Keratinocyte (primary cell): ENCODE data around the gene DCAF8. TPM values are rescaled to one million over a fixed set of nuclear protein-coding genes. Genes with fewer than 3 reads are reported as not detected.

Experiments used
- DNase-seq: peaks from one replicate; pipeline ENCODE4 v3.0.0-alpha.2; 2011; ENCODE audit warnings: low read depth, missing footprints, low spot score
- FAIRE-seq: peaks from 2 replicates; lab custom pipeline; 2011; peaks lifted over from hg19 to GRCh38; lab: Jason Lieb, UNC
- H2AFZ ChIP-seq: 2 replicates; pipeline ENCODE4 v1.6.0; 2012; ENCODE audit warnings: low read length, control low read depth, inconsistent platforms; ENCODE audit not compliant: control insufficient read depth
- H3K27ac ChIP-seq: 2 replicates; pipeline ENCODE4 v1.5.1; 2011; ENCODE audit warnings: low read length; ENCODE audit not compliant: control insufficient read depth, insufficient read depth
- H3K27me3 ChIP-seq: 3 replicates; pipeline ENCODE4 v1.6.0; 2011; ENCODE audit warnings: low read length; ENCODE audit not compliant: control insufficient read depth, insufficient read depth; ENCODE audit errors: extremely low read depth
- H3K36me3 ChIP-seq, 2 experiments: 2 replicates in 1 of 2; 3 replicates in 1 of 2; pipeline ENCODE4 v1.5.1; 2011; ENCODE audit warnings: low read length in 2 of 2, mild to moderate bottlenecking in 1 of 2; ENCODE audit not compliant: control insufficient read depth in 2 of 2, insufficient read depth in 2 of 2; ENCODE audit errors: extremely low read depth in 1 of 2
- H3K4me1 ChIP-seq: 3 replicates; pipeline ENCODE4 v1.5.1; 2011; ENCODE audit warnings: low read length; ENCODE audit not compliant: control insufficient read depth, insufficient read depth; ENCODE audit errors: extremely low read depth
- H3K4me2 ChIP-seq: 3 replicates; pipeline ENCODE4 v1.6.0; 2011; ENCODE audit warnings: low read depth, low read length; ENCODE audit not compliant: control insufficient read depth, insufficient read depth; ENCODE audit errors: extremely low read depth
- H3K4me3 ChIP-seq, 3 experiments: fragments of 200-600 bp in 1 of 3; sonication (generic) in 1 of 3; 2 replicates in 2 of 3; 3 replicates in 1 of 3; pipeline ENCODE4 v1.5.1; 2011 to 2016; ENCODE audit warnings: low read length in 3 of 3, mild to moderate bottlenecking in 3 of 3, control low read depth in 2 of 3, inconsistent platforms in 1 of 3, low read depth in 1 of 3, mixed read lengths in 1 of 3, mixed run types in 1 of 3, moderate library complexity in 1 of 3; ENCODE audit not compliant: control insufficient read depth in 2 of 3, insufficient read depth in 2 of 3; ENCODE audit errors: extremely low read depth in 1 of 3
- H3K79me2 ChIP-seq: 2 replicates; pipeline ENCODE4 v1.6.0; 2012; ENCODE audit warnings: low read length; ENCODE audit not compliant: control insufficient read depth, insufficient read depth
- H3K9ac ChIP-seq: 3 replicates; pipeline ENCODE4 v1.6.0; 2011; ENCODE audit warnings: low read length; ENCODE audit not compliant: control insufficient read depth, insufficient read depth; ENCODE audit errors: extremely low read depth
- H3K9me1 ChIP-seq: 3 replicates; pipeline ENCODE4 v1.6.0; 2011; ENCODE audit warnings: low read length; ENCODE audit not compliant: control insufficient read depth, insufficient read depth; ENCODE audit errors: extremely low read depth
- H3K9me3 ChIP-seq: 2 replicates; pipeline ENCODE4 v1.5.1; 2012; ENCODE audit warnings: low read depth, low read length; ENCODE audit not compliant: control insufficient read depth
- H4K20me1 ChIP-seq: 3 replicates; pipeline ENCODE4 v1.6.0; 2011; ENCODE audit warnings: low read length; ENCODE audit not compliant: control insufficient read depth, insufficient read depth; ENCODE audit errors: extremely low read depth
- EZH2 ChIP-seq: IDR thresholded peaks from one replicate; pipeline ENCODE4 v1.6.1; 2012; ENCODE audit warnings: inconsistent platforms, mild to moderate bottlenecking, low read length, moderate library complexity
- dilution Hi-C: fragments of 300-500 bp; cut with MboI; formaldehyde crosslinking; loops from one replicate; pipeline ENCODE4 v1.7.0; 2020; ENCODE audit warnings: low sequenced_read_pairs; ENCODE audit not compliant: extremely low pct_ligation_motif_present
- polyA plus RNA-seq, 5 experiments: library from polyadenylated mRNA; depleted of rRNA in 3 of 5; stranded (reverse) in 3 of 5; stranded (forward) in 1 of 5; unstranded in 1 of 5; fragments of >200 nt; gene quantifications; 1 replicate in 1 of 5; 2 replicates in 3 of 5; 3 replicates in 1 of 5; pipeline versions ENCODE4 v1.2.1 to v1.2.3, GENCODE V29; 2011 to 2012; ENCODE audit warnings: missing spikeins in 2 of 5, low read depth in 1 of 5, low replicate concordance in 1 of 5
- TF ChIP-seq, protein P1 (sequence below), 3 experiments: IDR thresholded peaks in 1 of 3; conservative IDR thresholded peaks in 1 of 3; optimal IDR thresholded peaks in 1 of 3; 2 replicates in 2 of 3; 3 replicates in 1 of 3; pipeline versions ENCODE3 to v1.5.1; 2011; ENCODE audit warnings: low read length in 3 of 3, mild to moderate bottlenecking in 3 of 3, moderate library complexity in 2 of 3, control low read depth in 1 of 3, inconsistent platforms in 1 of 3; ENCODE audit not compliant: insufficient read depth in 2 of 3; ENCODE audit errors: extremely low read depth in 1 of 3

Gene DCAF8
- polyA plus RNA-seq, 1 donor (not counting 4 experiments of a cell fraction or from before 2014, with no cell fraction given) = 81.2 TPM

DNA sequence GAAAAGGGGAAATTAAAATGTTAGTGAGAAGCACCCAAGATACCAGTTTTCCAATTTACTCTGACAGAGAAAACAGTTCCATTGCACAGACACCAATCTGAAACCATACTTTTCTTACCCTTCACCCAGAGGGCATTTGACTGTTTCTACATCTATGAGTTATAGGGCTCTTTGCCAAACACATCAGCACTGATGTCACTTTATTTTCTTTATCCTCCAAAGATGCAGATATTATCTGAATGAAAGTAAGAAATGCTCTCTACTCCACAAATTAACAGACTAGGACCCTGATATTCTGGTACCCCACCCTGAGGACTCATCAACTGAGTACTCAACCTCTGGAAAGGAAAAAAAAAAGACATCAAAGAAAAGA, 46.8 kb upstream of the DCAF8 start:
- no peak for FAIRE-seq
- Histone ChIP-seq H4K20me1 (no peaks in the 10 kb centered on the region), H3K4me2 (no peak overlapping the region)

DNA sequence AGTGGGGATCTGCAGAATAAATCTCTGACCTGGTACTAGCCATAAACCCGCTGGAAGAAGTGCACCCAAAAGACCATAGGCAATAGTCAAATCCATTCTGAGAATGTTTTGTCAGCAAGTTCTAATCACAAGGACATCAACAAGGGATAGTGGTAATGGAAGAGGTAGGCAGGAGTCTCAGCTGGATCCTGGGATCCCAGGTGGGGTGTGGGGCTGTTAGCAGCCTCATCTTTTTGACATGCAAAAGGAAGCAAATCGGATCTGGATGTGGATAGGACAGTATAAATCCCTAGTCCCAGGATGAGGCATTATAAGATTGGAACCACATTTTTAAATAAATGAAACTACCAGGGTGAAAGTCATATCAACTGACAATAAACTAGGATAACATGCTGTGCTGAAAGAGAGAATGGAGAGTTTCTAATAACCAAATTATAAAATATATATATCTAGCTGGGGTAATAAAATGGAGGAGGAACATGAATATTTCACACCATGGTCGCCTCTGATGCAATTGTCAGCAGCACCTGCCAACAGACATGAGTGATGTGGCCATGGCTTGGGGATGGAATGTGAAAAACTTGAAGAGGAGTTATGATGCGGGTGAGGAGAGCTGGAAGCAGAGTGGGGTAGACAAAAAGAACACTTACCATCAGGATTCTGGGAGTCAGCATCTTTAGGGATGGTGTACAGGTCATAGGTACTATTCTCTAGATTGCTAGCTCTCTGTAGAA, 46.3 kb upstream of the DCAF8 start:
- Histone ChIP-seq H3K9me1 (no peaks in the 10 kb centered on the region), H3K36me3 (peaks cover 44 to 47% of the 10 kb centered on the region in 2 experiments), H3K79me2 (no peaks in the 10 kb centered on the region), H4K20me1 (no peaks in the 10 kb centered on the region), H3K9me3 (no peaks in the 10 kb centered on the region), H3K27ac (no peak overlapping the region), H3K4me2 (no peak overlapping the region), H3K27me3 (no peaks in the 10 kb centered on the region), H3K4me1 (no peaks in the 10 kb centered on the region), H2AFZ (no peak overlapping the region), H3K9ac (no peak overlapping the region), H3K4me3 (no peak overlapping the region)
- dilution Hi-C loops = no loop called here
- FAIRE-seq (no peak), DNase-seq (no peak)
- TF ChIP-seq, protein P1, sequence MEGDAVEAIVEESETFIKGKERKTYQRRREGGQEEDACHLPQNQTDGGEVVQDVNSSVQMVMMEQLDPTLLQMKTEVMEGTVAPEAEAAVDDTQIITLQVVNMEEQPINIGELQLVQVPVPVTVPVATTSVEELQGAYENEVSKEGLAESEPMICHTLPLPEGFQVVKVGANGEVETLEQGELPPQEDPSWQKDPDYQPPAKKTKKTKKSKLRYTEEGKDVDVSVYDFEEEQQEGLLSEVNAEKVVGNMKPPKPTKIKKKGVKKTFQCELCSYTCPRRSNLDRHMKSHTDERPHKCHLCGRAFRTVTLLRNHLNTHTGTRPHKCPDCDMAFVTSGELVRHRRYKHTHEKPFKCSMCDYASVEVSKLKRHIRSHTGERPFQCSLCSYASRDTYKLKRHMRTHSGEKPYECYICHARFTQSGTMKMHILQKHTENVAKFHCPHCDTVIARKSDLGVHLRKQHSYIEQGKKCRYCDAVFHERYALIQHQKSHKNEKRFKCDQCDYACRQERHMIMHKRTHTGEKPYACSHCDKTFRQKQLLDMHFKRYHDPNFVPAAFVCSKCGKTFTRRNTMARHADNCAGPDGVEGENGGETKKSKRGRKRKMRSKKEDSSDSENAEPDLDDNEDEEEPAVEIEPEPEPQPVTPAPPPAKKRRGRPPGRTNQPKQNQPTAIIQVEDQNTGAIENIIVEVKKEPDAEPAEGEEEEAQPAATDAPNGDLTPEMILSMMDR (optimal IDR thresholded peaks at IDR 0.05 in 1 of 3, IDR thresholded peaks at IDR 0.05 in 1 of 3, conservative IDR thresholded peaks at IDR 0.05 in 1 of 3; ENCODE audit: extremely low read depth in 1 of 3, insufficient read depth in 2 of 3, low read length in 3 of 3) = no peak
- TF ChIP-seq EZH2 = no peak

More for the DNA sequence above, 46.8 kb upstream of the DCAF8 start:
- Histone ChIP-seq H3K79me2 (no peaks in the 10 kb centered on the region), H3K4me1 (no peaks in the 10 kb centered on the region), H3K9ac (no peak overlapping the region), H3K9me1 (no peaks in the 10 kb centered on the region), H2AFZ (no peak overlapping the region), H3K9me3 (no peaks in the 10 kb centered on the region), H3K27ac (no peak overlapping the region), H3K4me3 (no peak overlapping the region), H3K27me3 (no peaks in the 10 kb centered on the region), H3K36me3 (peaks cover 44 to 48% of the 10 kb centered on the region in 2 experiments)
- dilution Hi-C loops = no loop called here
- TF ChIP-seq EZH2 = no peak
- TF ChIP-seq, protein P1 (optimal IDR thresholded peaks at IDR 0.05 in 1 of 3, IDR thresholded peaks at IDR 0.05 in 1 of 3, conservative IDR thresholded peaks at IDR 0.05 in 1 of 3; ENCODE audit: extremely low read depth in 1 of 3, insufficient read depth in 2 of 3, low read length in 3 of 3) = no peak
- DNase-seq = no peak
